ENCODE data around the gene KCNC1. TPM values are rescaled to one million over a fixed set of nuclear protein-coding genes. Genes with fewer than 3 reads are reported as not detected.

The KCNC1 gene
- total and polyA plus RNA-seq, 2 experiments from 2014 or later: 0.11 TPM; not detected in 1

GRCh38 chr11:17691550-17691949 is 43.0 kb upstream of the KCNC1 start:
- no peak for DNase-seq (ENCODE audit: low spot score)
- peaks cover 41% of the 10 kb centered on the region for H3K27me3 ChIP-seq (ENCODE audit: insufficient read depth)
- Mint-ChIP-seq H3K4me1 (peaks cover 4% of the 10 kb centered on the region; the same call in 1 of the 3 replicates), H3K4me3 (no peak overlapping the region), H3K27ac (no peak overlapping the region), H3K27me3 (ENCODE audit: insufficient read depth, low read depth, poor library complexity) (peaks cover 20% of the 10 kb centered on the region), H3K9me3 (no peaks in the 10 kb centered on the region), H3K36me3 (ENCODE audit: low read depth) (no peaks in the 10 kb centered on the region)
- H3F3A ChIP-seq (replicated peaks; ENCODE audit: low read depth): no peaks in the 10 kb centered on the region
- H3K4me2 ChIP-seq: no peak overlapping the region
- no peaks in the 10 kb centered on the region for H3K9me2 ChIP-seq (ENCODE audit: insufficient read depth)
- H4K20me1 ChIP-seq (replicated peaks; ENCODE audit: insufficient read depth): peaks cover 2% of the 10 kb centered on the region; the same call in 1 of the 2 replicates
- no peak for ATAC-seq
- H3K4me1 ChIP-seq (ENCODE audit: insufficient read depth): no peaks in the 10 kb centered on the region
- H3K4me3 ChIP-seq: no peak overlapping the region
- H3K36me3 ChIP-seq (ENCODE audit: insufficient read depth): no peaks in the 10 kb centered on the region
- no peaks in the 10 kb centered on the region for H3K79me2 ChIP-seq (replicated peaks; ENCODE audit: insufficient read depth)
- no peak overlapping the region for H3K27ac ChIP-seq (ENCODE audit: low read depth)
- no peak overlapping the region for H2AFZ ChIP-seq
- TF ChIP-seq ZNF462 (CRISPR knock-in tag; IDR thresholded peaks at IDR 0.05) (no peak), POLR2AphosphoS5 (IDR thresholded peaks at IDR 0.05; ENCODE audit: low read depth) (no peak), ZNF114 (CRISPR knock-in tag; IDR thresholded peaks at IDR 0.05) (no peak), CREB1 (CRISPR knock-in tag; IDR thresholded peaks at IDR 0.05; ENCODE audit: low read depth) (no peak), EZH2phosphoT487 (IDR thresholded peaks at IDR 0.05; ENCODE audit: unreplicated experiment) (no peak), NANOG (IDR thresholded peaks at IDR 0.05; ENCODE audit: borderline replicate concordance) (no peak), EZH2 (IDR thresholded peaks at IDR 0.05; ENCODE audit: low read depth, unreplicated experiment) (no peak)

- Mint-ChIP-seq H3K4me3 (no peak overlapping the region), H3K9me3 (no peaks in the 10 kb centered on the region), H3K36me3 (ENCODE audit: low read depth) (no peaks in the 10 kb centered on the region), H3K27me3 (ENCODE audit: insufficient read depth, low read depth, poor library complexity) (peaks cover 24% of the 10 kb centered on the region), H3K27ac (no peak overlapping the region), H3K4me1 (0 out of 3 replicates have a peak, but pooled peaks cover 4% of the 10 kb centered on the region)
- H3K27ac ChIP-seq (ENCODE audit: low read depth): no peak overlapping the region
- H4K20me1 ChIP-seq (replicated peaks; ENCODE audit: insufficient read depth): peaks cover 3% of the 10 kb centered on the region; the same call in 1 of the 2 replicates
- no peaks in the 10 kb centered on the region for H3K79me2 ChIP-seq (replicated peaks; ENCODE audit: insufficient read depth)
- H3K36me3 ChIP-seq (ENCODE audit: insufficient read depth): no peaks in the 10 kb centered on the region
- DNase-seq (ENCODE audit: low spot score) (no peak), ATAC-seq (no peak)
- no peaks in the 10 kb centered on the region for H3K9me2 ChIP-seq (ENCODE audit: insufficient read depth)
- no peak overlapping the region for H3K4me2 ChIP-seq
- peaks cover 46% of the 10 kb centered on the region for H3K27me3 ChIP-seq (ENCODE audit: insufficient read depth)
- H2AFZ ChIP-seq: no peak overlapping the region
- no peaks in the 10 kb centered on the region for H3K4me1 ChIP-seq (ENCODE audit: insufficient read depth)
- no peaks in the 10 kb centered on the region for H3F3A ChIP-seq (replicated peaks; ENCODE audit: low read depth)
- H3K4me3 ChIP-seq: no peak overlapping the region
- TF ChIP-seq ZNF462 (CRISPR knock-in tag; IDR thresholded peaks at IDR 0.05) (no peak), EZH2phosphoT487 (IDR thresholded peaks at IDR 0.05; ENCODE audit: unreplicated experiment) (no peak), POLR2AphosphoS5 (IDR thresholded peaks at IDR 0.05; ENCODE audit: low read depth) (no peak)
Observed at GRCh38 chr11:17691976-17692375, 42.6 kb upstream of the KCNC1 start.

Measured in GM23338 (cell line).